Heart left ventricle (tissue), 13 donors: ENCODE measurements around the gene TPRG1L.

Source experiments
- POLR2A ChIP-seq, 2 donors: fragments of 450-650 bp; IDR thresholded peaks; one replicate each; pipeline ENCODE4 v1.6.1; 2017; ENCODE audit warnings: antibody characterized with exemption in 2 of 2, mild to moderate bottlenecking in 2 of 2, moderate library complexity in 2 of 2
- TF ChIP-seq, protein P1 (sequence below), 12 donors: fragments of 200-600 bp; sonication (generic) in 4 of 12; IDR thresholded peaks; one replicate each; pipeline versions ENCODE4 v1.5.0 to v1.8.0; 2018 to 2022; ENCODE audit warnings: antibody characterized with exemption in 12 of 12, mild to moderate bottlenecking in 5 of 12
- donor health status: ischemic (EF 13 %, LVEDD 7.1; RV severe dilation, severe dysfunction).
- donor health status: DM: no; HTN: yes; CAD: no.
- donor health status: DM: no; HTN: no; CAD: no.
- donor health status: ischemic (EF 25% LVEDD 6.9; RV normal size, moderate dysfunction).
- donor health status: ischemic (EF 25% LVEDD 5.7; RV mildly dilated, moderate dysfunction).
- donor health status: ischemic (EF 35%, LVEDD 5.7; RV mildly dilated, moderate dysfunction).
- donor health status: nonischemic (EF 11% LVEDD 7.7; RV severe dilation, severe dysfunction).
- donor health status: DM: yes; HTN: yes; CAD: no.
- donor health status: PGD.
- donor health status: ischemic (EF 29% LVEDD 5.4; RV normal size, mild dysfunction).
- donor health status: nonischemic (EF 23%, LVEDD 6.1; RV moderate dilation, normal function).

GRCh38 chr1:3606779-3607702 is 17.8 kb upstream of the TPRG1L start:
- TF ChIP-seq, protein P1, sequence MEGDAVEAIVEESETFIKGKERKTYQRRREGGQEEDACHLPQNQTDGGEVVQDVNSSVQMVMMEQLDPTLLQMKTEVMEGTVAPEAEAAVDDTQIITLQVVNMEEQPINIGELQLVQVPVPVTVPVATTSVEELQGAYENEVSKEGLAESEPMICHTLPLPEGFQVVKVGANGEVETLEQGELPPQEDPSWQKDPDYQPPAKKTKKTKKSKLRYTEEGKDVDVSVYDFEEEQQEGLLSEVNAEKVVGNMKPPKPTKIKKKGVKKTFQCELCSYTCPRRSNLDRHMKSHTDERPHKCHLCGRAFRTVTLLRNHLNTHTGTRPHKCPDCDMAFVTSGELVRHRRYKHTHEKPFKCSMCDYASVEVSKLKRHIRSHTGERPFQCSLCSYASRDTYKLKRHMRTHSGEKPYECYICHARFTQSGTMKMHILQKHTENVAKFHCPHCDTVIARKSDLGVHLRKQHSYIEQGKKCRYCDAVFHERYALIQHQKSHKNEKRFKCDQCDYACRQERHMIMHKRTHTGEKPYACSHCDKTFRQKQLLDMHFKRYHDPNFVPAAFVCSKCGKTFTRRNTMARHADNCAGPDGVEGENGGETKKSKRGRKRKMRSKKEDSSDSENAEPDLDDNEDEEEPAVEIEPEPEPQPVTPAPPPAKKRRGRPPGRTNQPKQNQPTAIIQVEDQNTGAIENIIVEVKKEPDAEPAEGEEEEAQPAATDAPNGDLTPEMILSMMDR (IDR thresholded peaks at IDR 0.05) = no peak
- TF ChIP-seq POLR2A (IDR thresholded peaks at IDR 0.05) = no peak
